Colonic mucosa (tissue), 4 donors: ENCODE results near the gene ZNF394. TPM values are rescaled to one million over a fixed set of nuclear protein-coding genes. Genes with fewer than 3 reads are reported as not detected.
"Not testable (repeated sequence)": the region's sequence is repeated elsewhere in the genome, so short reads cannot be mapped to it uniquely, and the experiment has no call there.

Source experiments
- DNase-seq: peaks from one replicate; pipeline ENCODE4 v3.0.0-alpha.2; 2020
- H3K27ac ChIP-seq: fragments of 200-600 bp; one replicate; pipeline ENCODE4 v1.8.0; 2021
- H3K27me3 ChIP-seq: fragments of 200-600 bp; one replicate; pipeline ENCODE4 v1.8.0; 2021
- H3K36me3 ChIP-seq: fragments of 200-600 bp; one replicate; pipeline ENCODE4 v1.8.0; 2021
- H3K4me1 ChIP-seq: fragments of 200-600 bp; one replicate; pipeline ENCODE4 v1.8.0; 2021; ENCODE audit warnings: mild to moderate bottlenecking
- H3K4me3 ChIP-seq: fragments of 200-600 bp; one replicate; pipeline ENCODE4 v1.8.0; 2021
- H3K9ac ChIP-seq, 2 donors: one replicate each; pipeline ENCODE4 v1.7.0; 2013; ENCODE audit warnings: control low read depth in 2 of 2, low read depth in 2 of 2, low read length in 2 of 2
- H3K9me3 ChIP-seq: fragments of 200-600 bp; one replicate; pipeline ENCODE4 v1.8.0; 2021
- intact Hi-C: fragments of 100-400 bp; cut with DNase I; formaldehyde crosslinking; loops from one replicate; pipeline ENCODE4 v1.14.1; 2022
- total RNA-seq, 2 donors: library from RNA; stranded (reverse); fragmentation: NEBNext Ultra II Directional in 1 of 2; extraction: Animal tissue kit (Norgen Biotek cat#: 25700) in 1 of 2; gene quantifications; one replicate each; pipeline ENCODE4 v1.2.1, GENCODE V29; 2021
- TF ChIP-seq, protein P1 (sequence below): fragments of 200-600 bp; IDR thresholded peaks from one replicate; pipeline ENCODE4 v1.8.0; 2022; ENCODE audit warnings: antibody characterized with exemption, mild to moderate bottlenecking
- donor health status: healthy.
- donor health status: DM: no; HTN: no; CAD: no.
- donor health status: DM: no; HTN: no; CAD: no.

The ZNF394 gene
- total RNA-seq, 2 donors from 2014 or later, result 26.4 to 29.8 TPM

DNA sequence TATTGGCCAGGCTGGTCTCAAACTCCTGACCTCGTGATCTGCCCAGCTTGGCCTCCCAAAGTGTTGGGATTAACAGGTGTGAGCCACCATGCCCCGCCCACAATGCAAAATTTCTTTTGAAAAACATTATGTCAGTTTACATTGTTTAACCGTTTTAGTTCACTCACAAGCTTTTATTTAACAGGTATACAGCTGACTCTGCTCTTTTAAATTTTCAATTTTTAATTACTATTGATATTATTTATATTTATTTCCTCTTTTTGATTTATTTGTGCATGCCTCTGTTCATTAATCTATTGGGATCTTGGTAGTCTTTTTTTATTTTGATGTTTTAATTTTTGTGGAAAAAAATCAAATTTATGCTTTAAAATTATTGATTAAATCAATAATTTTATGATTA, 21.3 kb upstream of the ZNF394 start:
- H3K27me3 ChIP-seq, result no peaks in the 10 kb centered on the region
- H3K4me1 ChIP-seq, result no peaks in the 10 kb centered on the region
- no peaks in the 10 kb centered on the region for H3K36me3 ChIP-seq
- H3K4me3 ChIP-seq, result no peak overlapping the region
- no peak overlapping the region for H3K27ac ChIP-seq
- no peak for DNase-seq
- intact Hi-C loops, result no loop called here
- no peaks in the 10 kb centered on the region for H3K9me3 ChIP-seq
- H3K9ac ChIP-seq, result no peak overlapping the region
- TF ChIP-seq, protein P1, sequence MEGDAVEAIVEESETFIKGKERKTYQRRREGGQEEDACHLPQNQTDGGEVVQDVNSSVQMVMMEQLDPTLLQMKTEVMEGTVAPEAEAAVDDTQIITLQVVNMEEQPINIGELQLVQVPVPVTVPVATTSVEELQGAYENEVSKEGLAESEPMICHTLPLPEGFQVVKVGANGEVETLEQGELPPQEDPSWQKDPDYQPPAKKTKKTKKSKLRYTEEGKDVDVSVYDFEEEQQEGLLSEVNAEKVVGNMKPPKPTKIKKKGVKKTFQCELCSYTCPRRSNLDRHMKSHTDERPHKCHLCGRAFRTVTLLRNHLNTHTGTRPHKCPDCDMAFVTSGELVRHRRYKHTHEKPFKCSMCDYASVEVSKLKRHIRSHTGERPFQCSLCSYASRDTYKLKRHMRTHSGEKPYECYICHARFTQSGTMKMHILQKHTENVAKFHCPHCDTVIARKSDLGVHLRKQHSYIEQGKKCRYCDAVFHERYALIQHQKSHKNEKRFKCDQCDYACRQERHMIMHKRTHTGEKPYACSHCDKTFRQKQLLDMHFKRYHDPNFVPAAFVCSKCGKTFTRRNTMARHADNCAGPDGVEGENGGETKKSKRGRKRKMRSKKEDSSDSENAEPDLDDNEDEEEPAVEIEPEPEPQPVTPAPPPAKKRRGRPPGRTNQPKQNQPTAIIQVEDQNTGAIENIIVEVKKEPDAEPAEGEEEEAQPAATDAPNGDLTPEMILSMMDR, result no peak

DNA sequence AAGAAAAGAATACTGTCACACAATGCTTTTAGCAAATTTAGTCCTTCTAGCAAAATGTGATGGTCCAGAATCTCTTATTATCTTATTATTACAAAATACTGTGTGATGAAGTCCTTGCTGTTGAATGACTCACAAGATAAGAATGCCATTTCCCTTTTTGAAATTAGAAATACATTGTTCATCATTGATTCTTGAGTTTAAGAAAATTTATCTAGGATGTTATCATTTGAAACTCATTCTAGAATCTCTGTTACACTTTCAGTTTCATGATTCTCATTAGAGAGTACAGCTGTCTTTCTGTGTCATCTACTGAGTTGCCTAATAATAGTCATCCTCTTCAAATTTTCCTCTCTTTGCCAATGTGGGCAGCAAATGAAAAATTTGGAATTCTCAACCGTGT, 14.0 kb upstream of the ZNF394 start:
- Histone ChIP-seq H3K9ac (no peak overlapping the region), H3K27ac (no peak overlapping the region), H3K27me3 (no peaks in the 10 kb centered on the region), H3K36me3 (peaks cover 4% of the 10 kb centered on the region), H3K4me1 (no peaks in the 10 kb centered on the region), H3K4me3 (no peak overlapping the region), H3K9me3 (no peaks in the 10 kb centered on the region)
- intact Hi-C loops, result no loop called here
- TF ChIP-seq, protein P1, result no peak
- no peak for DNase-seq

DNA sequence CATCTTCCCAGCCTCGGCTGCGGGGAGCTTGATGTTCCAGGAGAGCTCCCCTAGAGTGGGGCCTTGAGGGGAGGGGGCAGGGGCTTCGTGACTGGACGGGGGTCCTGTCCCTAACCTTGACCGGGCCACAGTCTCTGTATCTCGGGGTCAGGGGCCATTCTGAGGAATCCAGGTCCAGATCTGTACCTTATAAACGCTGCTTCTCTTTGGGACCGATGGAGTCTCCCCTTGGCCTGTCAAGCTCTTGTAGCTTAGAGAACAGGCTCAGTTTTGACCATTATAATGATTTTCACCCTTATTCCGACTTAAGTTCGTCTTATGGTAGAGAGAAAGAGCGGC, 5.2 kb upstream of the ZNF394 start:
- Histone ChIP-seq H3K27ac (peak overlapping the region; percentile 83), H3K9me3 (no peaks in the 10 kb centered on the region), H3K4me1 (peaks cover 13% of the 10 kb centered on the region), H3K9ac (peak overlapping the region; percentile 52 to 80), H3K4me3 (peak overlapping the region; percentile 81), H3K36me3 (no peaks in the 10 kb centered on the region), H3K27me3 (no peaks in the 10 kb centered on the region)
- intact Hi-C loops, result loop anchor here (10.0 kb wide), 1 partner anchor 50 kb away; the partner anchor contains the start of genes FAM200A and ZNF655
- TF ChIP-seq, protein P1, result no peak
- no peak for DNase-seq

DNA sequence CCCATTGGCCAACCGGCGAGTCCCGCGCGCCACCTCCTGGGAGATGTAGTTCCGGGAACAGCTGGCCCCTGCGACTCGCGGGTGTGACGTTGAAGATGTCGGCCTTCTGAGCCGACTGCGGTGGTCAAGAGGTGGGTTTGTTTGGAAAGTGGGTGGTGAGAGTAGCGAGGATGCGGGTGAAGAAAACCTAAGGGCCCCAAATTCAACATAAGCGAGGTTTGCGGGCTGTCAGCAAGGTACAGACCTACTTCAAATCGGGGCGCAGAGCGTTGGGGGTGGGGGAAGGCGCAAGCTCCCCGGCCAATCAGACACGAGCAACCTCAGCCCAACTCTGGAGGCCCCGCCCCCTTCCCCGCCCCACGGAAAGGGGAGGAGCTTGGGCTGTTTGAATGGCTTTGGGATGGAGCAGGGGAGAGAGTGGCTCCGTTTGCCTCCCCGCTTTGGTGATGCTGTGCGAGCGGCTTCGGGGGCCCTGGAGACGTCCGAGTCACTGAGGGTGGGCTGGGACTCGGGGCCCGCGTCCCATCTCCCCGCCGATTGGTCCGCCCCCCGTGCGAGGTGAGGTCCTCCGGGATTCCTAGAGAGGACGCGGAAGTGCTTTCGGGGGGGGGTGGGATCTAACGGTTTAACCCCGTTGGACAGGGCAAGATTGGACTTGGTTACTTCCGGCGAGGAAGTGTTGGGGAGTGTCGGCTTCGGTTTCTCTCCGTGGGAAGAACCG, 4.7 kb upstream of the ZNF394 start, which contains the start of gene ZKSCAN5:
ZKSCAN5 (plus strand) TSS at position 60 of the 721 bp plus-strand sequence. CDS start 1,383 bp downstream, outside the sequence.
- Histone ChIP-seq H3K4me3 (peak within 1 kb of the TSS; percentile 81), H3K27me3 (no peaks in the 10 kb centered on the region), H3K4me1 (peaks cover 13% of the 10 kb centered on the region), H3K9me3 (no peaks in the 10 kb centered on the region), H3K36me3 (no peaks in the 10 kb centered on the region), H3K27ac (peak within 1 kb of the TSS; percentile 83), H3K9ac (peak within 1 kb of the TSS; percentile 68 to 80)
- TF ChIP-seq, protein P1, result no peak
- intact Hi-C loops, result loop anchor here (10.0 kb wide), 1 partner anchor 50 kb away; the partner anchor contains the start of genes FAM200A and ZNF655
- DNase-seq, result peak; percentile 99

DNA sequence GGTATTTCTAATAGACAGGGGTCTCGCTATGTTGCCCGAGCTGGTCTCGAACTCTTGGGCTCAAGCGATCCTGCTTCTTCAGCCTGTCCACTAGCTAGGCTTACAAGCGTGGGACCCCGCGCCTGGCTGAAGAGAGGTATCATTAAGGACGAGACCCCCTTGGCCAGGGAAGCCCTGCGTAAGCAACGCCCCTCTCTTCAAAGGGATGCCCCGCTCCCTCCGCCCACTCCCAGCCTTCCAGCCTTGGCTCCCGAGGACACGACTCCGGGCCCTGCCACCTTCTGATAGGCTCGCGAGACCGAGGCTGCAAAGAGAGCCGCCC, 4.2 kb upstream of the ZNF394 start:
- intact Hi-C loops, result loop anchor here (10.0 kb wide), 1 partner anchor 51 kb away; the partner anchor contains the start of genes FAM200A and ZNF655
- TF ChIP-seq, protein P1, result no peak
- no peaks in the 10 kb centered on the region for H3K9me3 ChIP-seq
- peak overlapping the region; percentile 81 for H3K4me3 ChIP-seq
- no peaks in the 10 kb centered on the region for H3K27me3 ChIP-seq
- H3K27ac ChIP-seq, result peak overlapping the region; percentile 83
- peak overlapping the region; percentile 47 to 80 for H3K9ac ChIP-seq
- no peaks in the 10 kb centered on the region for H3K36me3 ChIP-seq
- DNase-seq, result no peak
- H3K4me1 ChIP-seq, result peaks cover 13% of the 10 kb centered on the region

DNA sequence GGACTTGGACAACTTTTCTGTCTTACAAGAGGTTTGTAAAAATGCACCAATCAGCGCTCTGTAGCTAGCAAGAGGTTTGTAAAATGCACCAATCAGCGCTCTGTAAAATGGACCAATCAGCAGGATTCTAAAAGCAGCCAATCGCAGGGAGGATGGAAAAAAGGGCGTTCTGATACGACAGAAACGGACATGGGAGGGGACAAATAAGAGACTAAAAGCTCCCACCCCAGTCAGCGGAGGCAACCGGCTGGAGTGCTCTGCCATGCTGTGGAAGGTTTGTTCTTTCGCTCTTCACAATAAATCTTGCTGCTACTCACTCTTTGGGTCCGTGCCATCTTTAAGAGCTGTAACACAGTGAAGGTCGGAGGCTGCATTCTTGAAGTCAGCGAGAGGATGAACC, 1.2 kb upstream of the ZNF394 start:
- not testable (repeated sequence) for DNase-seq, H3K27me3 ChIP-seq, H3K27ac ChIP-seq, H3K9me3 ChIP-seq, H3K9ac ChIP-seq, H3K36me3 ChIP-seq
- peak overlapping the region; percentile 89 for H3K4me3 ChIP-seq
- H3K4me1 ChIP-seq, result peaks cover 11% of the 10 kb centered on the region
- intact Hi-C loops, result loop anchor here (10.0 kb wide), 1 partner anchor 54 kb away; the partner anchor contains the start of genes FAM200A and ZNF655
